Measurements from ENCODE around the gene STEAP3.

STEAP3 gene, protein sequence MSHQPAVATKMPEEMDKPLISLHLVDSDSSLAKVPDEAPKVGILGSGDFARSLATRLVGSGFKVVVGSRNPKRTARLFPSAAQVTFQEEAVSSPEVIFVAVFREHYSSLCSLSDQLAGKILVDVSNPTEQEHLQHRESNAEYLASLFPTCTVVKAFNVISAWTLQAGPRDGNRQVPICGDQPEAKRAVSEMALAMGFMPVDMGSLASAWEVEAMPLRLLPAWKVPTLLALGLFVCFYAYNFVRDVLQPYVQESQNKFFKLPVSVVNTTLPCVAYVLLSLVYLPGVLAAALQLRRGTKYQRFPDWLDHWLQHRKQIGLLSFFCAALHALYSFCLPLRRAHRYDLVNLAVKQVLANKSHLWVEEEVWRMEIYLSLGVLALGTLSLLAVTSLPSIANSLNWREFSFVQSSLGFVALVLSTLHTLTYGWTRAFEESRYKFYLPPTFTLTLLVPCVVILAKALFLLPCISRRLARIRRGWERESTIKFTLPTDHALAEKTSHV

DNA sequence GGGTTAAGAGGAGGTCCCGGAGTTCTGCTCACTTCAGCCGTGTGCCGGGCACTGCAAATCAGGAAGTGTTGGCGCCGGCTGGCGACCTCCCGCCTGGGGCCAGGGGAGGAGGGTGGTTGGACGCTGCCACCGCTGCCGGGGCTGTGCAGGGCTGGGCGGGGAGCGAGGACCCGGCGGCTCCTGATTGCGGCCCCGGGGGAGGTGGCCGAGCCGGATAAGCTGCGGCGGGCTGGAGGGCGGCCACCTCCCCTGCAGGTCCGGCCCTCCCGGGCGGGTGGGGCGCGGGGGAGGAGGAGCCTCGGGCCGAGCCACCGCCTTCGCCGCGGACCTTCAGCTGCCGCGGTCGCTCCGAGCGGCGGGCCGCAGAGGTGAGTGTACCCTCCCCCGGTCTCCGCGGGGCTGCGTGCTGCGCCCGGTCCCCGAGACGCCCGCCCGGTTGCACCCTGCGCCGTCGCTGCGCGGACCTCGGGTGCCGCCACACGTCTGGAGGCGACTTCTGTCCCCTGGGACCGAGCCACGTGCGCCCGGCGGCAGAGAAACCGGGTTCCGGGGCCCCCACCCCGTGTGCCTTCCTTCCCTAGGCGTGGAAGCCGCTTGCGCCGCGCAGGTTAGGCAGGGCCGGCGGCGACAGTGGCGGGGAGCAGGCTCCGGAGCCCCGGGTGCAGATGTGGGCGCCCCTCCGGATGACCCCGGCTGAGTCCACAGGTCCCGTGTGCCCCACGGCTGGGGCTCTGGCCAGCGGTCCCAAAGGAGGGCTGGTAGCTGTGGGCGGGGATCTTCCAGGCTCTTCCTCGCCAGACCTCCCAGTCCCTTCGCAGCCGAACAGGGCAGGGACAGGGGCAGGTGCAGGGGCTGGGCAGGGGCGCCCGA, at the start of gene STEAP3:
Gene STEAP3, plus strand, starts transcription at position 314 of the 870 bp plus-strand sequence. CDS start 7,179 bp downstream, outside the sequence.
- H2AFZ ChIP-seq (ENCODE audit: low read depth, low read length) = peak within 1 kb of the TSS; percentile 43
- H3K27me3 ChIP-seq (ENCODE audit: insufficient read depth, low read length) = peaks cover 62% of the 10 kb centered on the region
- no peaks in the 10 kb centered on the region for H3K9me3 ChIP-seq (ENCODE audit: low read length)
- no peaks in the 10 kb centered on the region for H3K36me3 ChIP-seq (ENCODE audit: insufficient read depth, low read length)
- peak within 1 kb of the TSS; percentile 19 for H3K4me3 ChIP-seq (ENCODE audit: low read length)
- H3K4me1 ChIP-seq (ENCODE audit: insufficient read depth, low read length) = no peaks in the 10 kb centered on the region

DNA sequence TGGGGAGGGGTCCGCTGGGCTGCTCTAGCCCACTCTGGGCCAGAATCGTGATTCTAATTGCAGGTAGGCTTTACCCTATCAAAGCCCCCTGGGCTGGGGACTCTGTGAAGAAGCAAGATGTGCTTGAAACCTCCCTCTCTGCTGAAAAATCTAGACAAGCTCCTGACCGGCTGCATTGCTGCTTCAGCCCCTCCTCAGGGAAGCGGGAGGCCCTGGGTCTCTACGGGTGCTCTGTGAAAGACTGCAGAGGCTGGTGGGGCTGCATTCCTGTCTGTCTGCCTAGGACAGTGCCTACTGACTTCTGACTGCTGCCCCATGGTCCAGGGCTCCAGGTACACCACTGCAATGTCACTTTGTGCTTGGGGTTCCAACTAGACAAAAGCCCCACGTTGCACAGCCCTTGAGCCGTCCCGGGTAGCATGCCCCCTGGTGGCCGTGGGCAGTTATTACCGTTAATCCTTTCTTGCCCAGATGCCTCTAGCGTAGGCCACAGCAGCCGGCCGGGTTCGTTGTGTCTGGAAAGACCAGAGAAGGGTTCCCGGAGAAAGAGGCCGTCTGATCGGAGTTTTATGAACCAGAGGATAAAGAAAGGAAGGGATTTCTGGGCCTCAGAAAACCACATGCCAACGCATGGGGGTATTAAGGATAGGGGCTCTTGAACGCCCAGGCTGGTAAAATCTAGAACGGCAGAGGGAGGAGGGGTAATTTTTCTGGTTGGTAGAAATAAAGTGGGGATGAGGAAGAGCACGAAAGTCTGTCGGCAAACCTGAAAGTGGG, 49.2 kb upstream of the STEAP3 start:
- no peak overlapping the region for H2AFZ ChIP-seq (ENCODE audit: low read depth, low read length)

DNA sequence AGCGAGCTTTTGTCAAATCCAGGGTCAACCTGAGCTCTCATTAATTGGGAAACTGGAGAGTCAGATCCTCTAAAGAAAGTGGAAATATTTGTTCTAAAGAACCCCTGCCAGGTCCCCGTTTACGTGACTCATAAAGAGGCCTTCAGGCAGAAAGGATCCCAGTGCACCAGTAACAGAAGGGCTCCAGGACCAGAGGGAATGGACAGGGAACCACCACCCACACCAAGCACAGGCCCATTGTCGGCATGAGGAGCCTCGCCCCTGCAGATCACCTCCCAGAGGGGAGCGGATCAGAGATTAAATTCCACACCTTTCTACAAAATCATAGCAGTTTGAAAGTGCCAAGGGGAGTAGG, 48.7 kb upstream of the STEAP3 start:
- H3K4me1 ChIP-seq (ENCODE audit: insufficient read depth, low read length) = no peaks in the 10 kb centered on the region
- H3K27me3 ChIP-seq (ENCODE audit: insufficient read depth, low read length) = peaks cover 9% of the 10 kb centered on the region
- H3K36me3 ChIP-seq (ENCODE audit: insufficient read depth, low read length) = no peaks in the 10 kb centered on the region
- no peak overlapping the region for H2AFZ ChIP-seq (ENCODE audit: low read depth, low read length)
- no peak overlapping the region for H3K4me3 ChIP-seq (ENCODE audit: low read length)
- no peaks in the 10 kb centered on the region for H3K9me3 ChIP-seq (ENCODE audit: low read length)

More for the DNA sequence above, 49.2 kb upstream of the STEAP3 start:
- no peaks in the 10 kb centered on the region for H3K36me3 ChIP-seq (ENCODE audit: insufficient read depth, low read length)
- H3K9me3 ChIP-seq (ENCODE audit: low read length) = no peaks in the 10 kb centered on the region
- peaks cover 14% of the 10 kb centered on the region for H3K27me3 ChIP-seq (ENCODE audit: insufficient read depth, low read length)
- H3K4me1 ChIP-seq (ENCODE audit: insufficient read depth, low read length) = no peaks in the 10 kb centered on the region
- H3K4me3 ChIP-seq (ENCODE audit: low read length) = no peak overlapping the region

- Histone ChIP-seq H2AFZ (ENCODE audit: low read depth, low read length) (no peak overlapping the region), H3K27me3 (ENCODE audit: insufficient read depth, low read length) (peaks cover 6% of the 10 kb centered on the region), H3K36me3 (ENCODE audit: insufficient read depth, low read length) (no peaks in the 10 kb centered on the region)
These were observed 48.1 kb upstream of the STEAP3 start for GRCh38 chr2:119175517-119175916.

GRCh38 chr2:119177171-119177837, 46.3 kb upstream of the STEAP3 start:
- H3K36me3 ChIP-seq (ENCODE audit: insufficient read depth, low read length) = no peaks in the 10 kb centered on the region
- H3K27me3 ChIP-seq (ENCODE audit: insufficient read depth, low read length) = peaks cover 8% of the 10 kb centered on the region
- H3K9me3 ChIP-seq (ENCODE audit: low read length) = no peaks in the 10 kb centered on the region
- no peak overlapping the region for H2AFZ ChIP-seq (ENCODE audit: low read depth, low read length)
- no peaks in the 10 kb centered on the region for H3K4me1 ChIP-seq (ENCODE audit: insufficient read depth, low read length)
- H3K4me3 ChIP-seq (ENCODE audit: low read length) = no peak overlapping the region

More at GRCh38 chr2:119175517-119175916, 48.1 kb upstream of the STEAP3 start:
- H3K9me3 ChIP-seq (ENCODE audit: low read length) = no peaks in the 10 kb centered on the region
- H3K4me1 ChIP-seq (ENCODE audit: insufficient read depth, low read length) = no peaks in the 10 kb centered on the region
- no peak overlapping the region for H3K4me3 ChIP-seq (ENCODE audit: low read length)

- Histone ChIP-seq H3K4me3 (ENCODE audit: low read length) (no peak overlapping the region), H3K36me3 (ENCODE audit: insufficient read depth, low read length) (no peaks in the 10 kb centered on the region), H3K4me1 (ENCODE audit: insufficient read depth, low read length) (no peaks in the 10 kb centered on the region), H3K27me3 (ENCODE audit: insufficient read depth, low read length) (peaks cover 7% of the 10 kb centered on the region), H3K9me3 (ENCODE audit: low read length) (no peaks in the 10 kb centered on the region), H2AFZ (ENCODE audit: low read depth, low read length) (no peak overlapping the region)
These were observed 45.8 kb upstream of the STEAP3 start for GRCh38 chr2:119177838-119178190.

DNA sequence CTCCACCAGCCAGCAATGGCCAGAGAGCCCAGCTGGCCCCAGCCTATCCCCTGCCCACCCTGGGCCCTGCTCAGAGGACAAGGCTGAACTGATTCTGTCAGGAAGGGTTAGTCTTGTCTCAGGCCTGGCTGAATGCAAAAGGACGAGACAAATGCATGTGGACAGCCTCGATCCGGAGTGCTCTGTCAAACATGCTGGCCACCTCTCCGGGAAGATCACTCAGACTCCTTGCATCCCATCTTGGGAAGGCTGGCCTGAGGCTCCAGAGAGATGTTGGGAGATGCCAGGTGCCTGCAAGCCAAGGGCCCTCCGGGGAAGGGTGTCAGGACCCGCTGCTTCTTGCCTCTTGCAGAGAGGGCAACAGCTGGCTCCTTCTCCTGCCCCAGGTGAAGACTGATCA, 44.9 kb upstream of the STEAP3 start:
- Histone ChIP-seq H3K27me3 (ENCODE audit: insufficient read depth, low read length) (peaks cover 7% of the 10 kb centered on the region), H3K4me1 (ENCODE audit: insufficient read depth, low read length) (no peaks in the 10 kb centered on the region), H2AFZ (ENCODE audit: low read depth, low read length) (no peak overlapping the region)

DNA sequence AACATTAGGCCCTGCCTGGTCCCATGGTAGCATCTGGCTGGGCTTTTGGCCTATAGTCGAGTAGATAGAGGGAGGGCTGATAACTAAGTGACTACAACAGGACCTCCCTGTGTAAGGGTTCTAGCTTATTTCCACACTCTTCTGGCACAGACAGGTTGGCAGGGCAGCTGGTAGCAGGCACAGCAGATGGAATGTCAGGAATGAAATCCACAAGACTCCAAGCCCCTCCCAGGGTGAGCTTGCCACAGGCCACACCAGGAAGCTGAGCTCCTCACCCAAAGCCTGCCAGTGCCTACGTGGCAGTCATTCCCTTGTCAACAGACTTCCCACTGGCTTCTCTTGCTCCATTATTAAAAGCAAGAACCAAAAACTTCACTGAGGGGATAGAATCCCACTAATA, 44.4 kb upstream of the STEAP3 start:
- Histone ChIP-seq H3K36me3 (ENCODE audit: insufficient read depth, low read length) (no peaks in the 10 kb centered on the region), H3K4me3 (ENCODE audit: low read length) (no peak overlapping the region), H3K27me3 (ENCODE audit: insufficient read depth, low read length) (peaks cover 7% of the 10 kb centered on the region), H3K9me3 (ENCODE audit: low read length) (no peaks in the 10 kb centered on the region), H2AFZ (ENCODE audit: low read depth, low read length) (no peak overlapping the region), H3K4me1 (ENCODE audit: insufficient read depth, low read length) (no peaks in the 10 kb centered on the region)

More for the DNA sequence above, 44.9 kb upstream of the STEAP3 start:
- Histone ChIP-seq H3K9me3 (ENCODE audit: low read length) (no peaks in the 10 kb centered on the region), H3K36me3 (ENCODE audit: insufficient read depth, low read length) (no peaks in the 10 kb centered on the region), H3K4me3 (ENCODE audit: low read length) (no peak overlapping the region)

DNA sequence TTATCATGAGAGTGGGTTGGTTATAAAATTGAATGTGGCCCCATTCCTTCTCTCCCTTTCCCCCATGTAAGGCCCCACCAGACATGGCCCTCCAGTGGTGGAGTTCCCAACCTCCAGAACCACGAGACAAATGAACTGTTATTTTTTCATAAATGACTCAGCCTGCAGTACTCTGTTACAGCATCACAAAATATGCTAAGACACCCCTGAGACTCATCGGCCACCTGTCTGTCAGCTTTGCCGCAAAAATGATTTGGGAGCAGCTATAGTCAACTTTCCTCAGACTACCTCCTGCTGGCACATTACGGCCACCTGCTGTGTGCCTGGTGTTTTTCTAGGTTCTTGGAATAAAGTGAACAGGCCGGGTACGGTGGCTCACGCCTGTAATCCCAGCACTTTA, 43.6 kb upstream of the STEAP3 start:
- Histone ChIP-seq H3K27me3 (ENCODE audit: insufficient read depth, low read length) (peaks cover 7% of the 10 kb centered on the region), H3K4me3 (ENCODE audit: low read length) (no peak overlapping the region), H3K9me3 (ENCODE audit: low read length) (no peaks in the 10 kb centered on the region), H3K36me3 (ENCODE audit: insufficient read depth, low read length) (no peaks in the 10 kb centered on the region), H3K4me1 (ENCODE audit: insufficient read depth, low read length) (no peaks in the 10 kb centered on the region), H2AFZ (ENCODE audit: low read depth, low read length) (no peak overlapping the region)

DNA sequence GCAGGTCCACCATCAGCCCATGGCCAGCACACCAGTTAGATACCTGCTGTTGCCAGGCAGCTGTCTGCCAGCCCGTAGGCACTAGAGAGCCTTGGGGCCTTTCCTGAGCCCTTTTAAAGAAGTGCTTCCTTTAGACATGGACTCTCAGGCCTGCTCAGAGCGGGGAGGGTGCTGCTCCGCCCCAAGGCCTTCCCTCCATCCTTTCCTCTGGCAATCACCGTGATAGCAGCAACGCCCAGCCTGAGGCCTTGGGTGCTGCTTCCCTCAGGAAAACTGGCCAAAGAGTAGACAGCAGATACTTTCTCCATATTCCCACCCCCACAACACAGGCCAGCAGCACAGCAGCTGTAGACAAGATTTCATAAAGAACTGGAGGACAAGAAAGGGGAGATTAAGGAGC, 42.7 kb upstream of the STEAP3 start:
- no peaks in the 10 kb centered on the region for H3K4me1 ChIP-seq (ENCODE audit: insufficient read depth, low read length)
- H2AFZ ChIP-seq (ENCODE audit: low read depth, low read length) = no peak overlapping the region
- H3K27me3 ChIP-seq (ENCODE audit: insufficient read depth, low read length) = peaks cover 5% of the 10 kb centered on the region
- H3K36me3 ChIP-seq (ENCODE audit: insufficient read depth, low read length) = no peaks in the 10 kb centered on the region
- H3K4me3 ChIP-seq (ENCODE audit: low read length) = no peak overlapping the region
- H3K9me3 ChIP-seq (ENCODE audit: low read length) = no peaks in the 10 kb centered on the region

- Histone ChIP-seq H3K4me1 (ENCODE audit: insufficient read depth, low read length) (no peaks in the 10 kb centered on the region), H3K9me3 (ENCODE audit: low read length) (no peaks in the 10 kb centered on the region), H3K36me3 (ENCODE audit: insufficient read depth, low read length) (no peaks in the 10 kb centered on the region), H3K4me3 (ENCODE audit: low read length) (no peak overlapping the region), H2AFZ (ENCODE audit: low read depth, low read length) (no peak overlapping the region), H3K27me3 (ENCODE audit: insufficient read depth, low read length) (peaks cover 5% of the 10 kb centered on the region)
These were observed 42.2 kb upstream of the STEAP3 start for GRCh38 chr2:119181391-119181790.

DNA sequence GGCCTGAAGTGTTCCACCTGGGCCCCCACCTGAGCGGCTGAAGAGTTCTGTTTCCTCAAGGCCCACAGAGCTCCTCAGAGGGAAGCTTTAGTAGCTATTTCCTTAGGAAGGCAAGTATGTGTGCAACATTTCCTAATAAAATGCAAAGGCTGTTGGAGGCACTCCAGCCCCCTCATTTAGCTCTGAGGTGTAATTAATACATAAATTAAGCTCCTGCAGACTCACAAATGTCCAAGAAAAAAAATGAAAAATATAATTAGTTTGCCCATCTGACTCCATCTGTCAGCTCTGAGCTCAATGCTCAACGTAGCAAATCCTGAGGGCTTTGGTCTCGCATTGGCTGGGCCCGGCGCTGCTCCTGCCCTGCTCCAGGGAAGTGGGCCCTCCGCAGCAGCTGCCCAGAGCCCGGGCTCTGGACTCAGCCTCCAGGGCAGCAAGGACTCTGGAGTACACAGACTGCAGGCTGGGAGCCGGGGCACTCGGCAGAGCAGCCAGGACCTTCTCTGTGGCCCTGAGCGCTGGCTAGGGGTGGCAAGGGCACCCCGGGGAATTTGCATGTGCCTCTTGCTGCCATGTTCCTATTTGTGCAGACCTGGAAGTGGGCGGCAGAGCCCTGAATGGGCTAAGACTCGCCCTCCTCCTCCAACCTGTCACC, 41.7 kb upstream of the STEAP3 start:
- H3K4me1 ChIP-seq (ENCODE audit: insufficient read depth, low read length) = no peaks in the 10 kb centered on the region
- peaks cover 5% of the 10 kb centered on the region for H3K27me3 ChIP-seq (ENCODE audit: insufficient read depth, low read length)
- no peak overlapping the region for H2AFZ ChIP-seq (ENCODE audit: low read depth, low read length)
- no peaks in the 10 kb centered on the region for H3K9me3 ChIP-seq (ENCODE audit: low read length)
- no peak overlapping the region for H3K4me3 ChIP-seq (ENCODE audit: low read length)
- H3K36me3 ChIP-seq (ENCODE audit: insufficient read depth, low read length) = no peaks in the 10 kb centered on the region
